Left ventricle myocardium superior (tissue), 1 donor: ENCODE data around the gene SLC25A34. TPM values are rescaled to one million over a fixed set of nuclear protein-coding genes. Genes with fewer than 3 reads are reported as not detected.

Experiments used
- ATAC-seq: fragments of 200-7000 bp; cut with Tn5 transposase; one replicate; pipeline ENCODE4 v1.9.1; 2020; ENCODE audit warnings: mild to moderate bottlenecking, moderate library complexity
- DNase-seq: peaks from one replicate; pipeline ENCODE4 v3.0.0-alpha.2; 2020
- intact Hi-C: fragments of 100-400 bp; cut with micrococcal nuclease; formaldehyde crosslinking; loops from one replicate; pipeline ENCODE4 v1.11.0; 2022
- total RNA-seq: library from RNA; stranded (reverse); fragmentation: NEBNext Ultra II Directional; extraction: Animal tissue kit (Norgen Biotek cat#: 25700); gene quantifications from one replicate; pipeline ENCODE4 v1.2.1, GENCODE V29; 2021
- donor health status: DM: no; HTN: yes; CAD: no; lungs with severe emphysema.

Gene SLC25A34
- total RNA-seq, 1 donor from 2014 or later, result 52.8 TPM

DNA sequence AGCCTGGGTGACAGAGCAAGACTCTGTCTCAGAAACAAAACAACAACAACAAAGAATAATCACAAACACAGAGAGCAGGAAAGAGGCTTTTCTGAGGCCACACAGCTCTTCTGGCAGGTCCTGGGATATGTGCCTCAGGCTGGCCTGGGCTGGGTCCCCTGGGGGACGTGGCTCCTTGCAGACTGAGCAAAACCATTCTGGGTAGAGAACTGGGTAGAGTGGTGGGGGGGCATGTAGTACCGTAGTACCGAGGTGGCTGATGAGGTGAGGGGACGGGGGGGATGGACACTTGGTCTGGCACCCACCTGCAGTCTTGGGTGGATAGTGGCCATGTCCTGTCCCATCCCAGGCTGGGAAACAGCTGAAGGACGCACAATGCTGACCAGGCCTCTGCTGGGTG, 12.2 kb downstream of the SLC25A34 start:
- no peak for ATAC-seq
- no peak for DNase-seq
- intact Hi-C loops, result no loop called here

DNA sequence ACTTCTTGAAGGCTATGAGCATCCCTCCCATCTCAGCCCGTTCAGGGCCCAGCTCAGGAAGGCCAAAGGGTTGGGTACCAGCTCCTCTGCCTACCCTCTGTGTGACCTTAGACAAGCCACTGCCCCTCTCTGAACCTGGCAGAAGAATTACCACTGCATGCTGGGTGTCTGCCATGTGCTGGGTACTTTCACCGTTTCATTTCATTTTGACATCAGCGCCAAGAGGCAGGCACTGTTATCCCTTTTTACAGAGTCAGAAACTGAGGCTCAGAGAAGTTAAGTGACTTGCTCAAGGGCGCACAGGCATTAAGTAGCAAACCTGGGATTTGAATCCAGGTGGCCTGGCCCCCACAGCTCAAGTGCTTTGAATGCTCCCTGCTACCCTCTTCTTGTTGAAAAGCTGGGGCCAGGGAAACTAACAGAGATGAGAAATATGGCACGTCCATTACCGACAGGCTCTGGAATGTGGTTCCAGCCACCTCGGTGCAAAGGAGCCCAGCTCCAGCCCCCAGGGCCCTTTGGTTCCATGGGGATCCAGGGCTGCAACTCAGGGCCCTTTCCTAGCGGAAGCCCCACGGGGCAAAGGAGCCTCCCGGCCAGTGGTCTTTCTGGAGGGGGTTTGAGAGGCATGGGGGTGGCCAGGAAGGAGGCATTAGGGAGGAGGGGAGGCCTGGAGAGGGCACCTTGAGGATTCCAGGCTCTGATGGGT, 12.8 kb downstream of the SLC25A34 start:
- no peak for DNase-seq
- ATAC-seq, result no peak
- intact Hi-C loops, result no loop called here

DNA sequence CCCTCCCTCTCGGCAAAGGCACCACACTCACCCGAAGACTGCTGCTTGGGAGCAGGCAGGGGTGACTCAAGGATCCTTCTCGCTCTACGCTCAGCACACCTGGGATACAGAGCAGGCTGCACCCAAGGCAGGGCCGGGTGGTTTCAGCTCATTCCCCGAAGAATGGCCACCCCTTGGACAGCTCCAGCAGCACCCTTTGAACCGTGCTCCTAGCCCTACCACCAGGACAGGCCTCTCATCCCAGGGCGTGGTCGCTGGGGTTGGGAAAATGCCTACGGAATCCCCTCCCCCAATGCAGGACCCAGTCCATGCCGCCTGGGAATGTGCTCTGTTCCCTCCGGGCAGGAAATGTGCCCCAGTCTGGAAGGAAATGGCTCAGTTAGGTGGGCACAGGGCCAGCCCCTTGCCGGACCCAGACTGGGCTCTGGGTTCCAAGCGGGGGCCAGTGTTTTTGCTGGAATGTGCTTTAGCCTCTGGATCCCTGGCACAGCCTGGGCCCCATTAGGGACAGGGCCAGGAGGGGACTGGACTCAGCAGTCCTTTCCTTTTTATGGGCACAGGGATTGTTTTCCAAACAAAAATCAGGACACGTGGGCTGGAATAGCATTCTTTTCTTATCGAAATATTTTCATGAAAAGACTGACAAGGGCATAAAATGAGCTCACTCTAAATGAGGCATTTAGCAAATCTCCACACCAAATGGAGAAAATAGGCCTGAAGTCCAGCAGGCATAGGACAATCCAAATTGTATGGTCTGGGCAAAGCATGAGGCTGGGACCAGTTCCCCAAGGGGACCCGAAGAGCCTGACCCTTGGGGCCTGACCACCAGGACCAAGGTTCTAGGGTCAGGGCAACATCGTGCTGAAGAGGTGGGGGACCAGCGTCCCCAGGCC, 13.6 kb downstream of the SLC25A34 start:
- ATAC-seq (peak; percentile 28), DNase-seq (no peak)
- intact Hi-C loops, result no loop called here

DNA sequence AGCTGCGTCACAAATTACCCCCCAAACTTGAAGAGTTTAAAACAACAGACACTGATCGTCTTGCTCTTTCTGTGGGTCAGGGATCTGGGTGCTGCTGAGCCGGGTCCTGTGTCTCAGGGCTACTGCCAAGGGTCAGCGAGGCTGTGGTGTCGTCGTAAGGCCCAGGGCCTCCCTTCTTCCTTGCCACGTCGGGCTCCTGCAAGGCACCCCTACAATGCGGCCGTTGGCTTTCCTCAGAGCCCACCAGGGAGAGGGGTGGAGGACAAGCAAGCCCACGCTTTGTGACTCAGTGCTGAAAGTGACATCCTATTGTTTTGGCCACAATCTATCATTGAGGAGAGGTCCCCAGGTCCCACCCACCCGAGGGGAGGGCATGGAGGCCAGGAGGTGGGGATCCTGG, 14.9 kb downstream of the SLC25A34 start:
- DNase-seq (no peak), ATAC-seq (no peak)
- intact Hi-C loops, result no loop called here

DNA sequence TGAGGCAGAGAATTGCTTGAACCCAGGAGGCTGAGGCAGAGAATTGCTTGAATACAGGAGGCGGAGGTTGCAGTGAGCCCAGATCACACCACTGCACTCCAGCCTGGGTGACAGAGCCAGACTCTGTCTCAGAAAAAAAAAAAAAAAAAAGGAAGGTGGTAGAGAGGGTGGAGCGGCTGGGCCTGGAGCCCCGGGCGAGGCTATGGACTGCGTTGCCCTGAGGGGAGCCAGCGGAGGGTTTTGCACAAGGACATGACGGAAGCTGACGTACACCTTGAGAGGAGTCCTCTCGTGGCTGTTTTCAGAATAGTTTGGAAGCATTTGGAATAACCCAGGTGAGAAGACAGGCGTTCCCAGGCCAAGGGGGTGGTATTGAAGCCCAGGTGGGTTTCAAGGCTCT, 15.7 kb downstream of the SLC25A34 start:
- DNase-seq, result no peak
- ATAC-seq, result no peak
- intact Hi-C loops, result no loop called here

DNA sequence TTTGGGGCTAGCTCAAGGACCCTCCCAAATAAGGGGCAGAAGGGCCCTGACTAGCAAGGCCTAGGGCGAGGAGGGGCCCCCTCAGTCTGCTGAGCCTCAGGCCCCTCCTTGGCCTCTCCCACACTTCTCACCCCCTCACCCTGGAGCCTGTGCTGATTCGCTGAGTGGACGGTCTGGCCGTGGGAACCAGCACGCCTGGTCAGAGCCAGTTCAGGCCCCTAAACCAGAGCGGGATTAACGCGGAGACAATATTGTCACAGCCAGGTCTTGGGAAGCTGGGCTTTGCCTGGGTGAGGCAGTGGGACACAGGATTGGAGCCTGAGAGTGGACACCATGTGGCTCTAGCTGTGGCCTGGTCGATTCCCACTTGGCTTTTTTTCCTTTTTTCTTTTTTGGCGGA, 17.7 kb downstream of the SLC25A34 start:
- intact Hi-C loops, result no loop called here
- no peak for ATAC-seq
- DNase-seq, result no peak

DNA sequence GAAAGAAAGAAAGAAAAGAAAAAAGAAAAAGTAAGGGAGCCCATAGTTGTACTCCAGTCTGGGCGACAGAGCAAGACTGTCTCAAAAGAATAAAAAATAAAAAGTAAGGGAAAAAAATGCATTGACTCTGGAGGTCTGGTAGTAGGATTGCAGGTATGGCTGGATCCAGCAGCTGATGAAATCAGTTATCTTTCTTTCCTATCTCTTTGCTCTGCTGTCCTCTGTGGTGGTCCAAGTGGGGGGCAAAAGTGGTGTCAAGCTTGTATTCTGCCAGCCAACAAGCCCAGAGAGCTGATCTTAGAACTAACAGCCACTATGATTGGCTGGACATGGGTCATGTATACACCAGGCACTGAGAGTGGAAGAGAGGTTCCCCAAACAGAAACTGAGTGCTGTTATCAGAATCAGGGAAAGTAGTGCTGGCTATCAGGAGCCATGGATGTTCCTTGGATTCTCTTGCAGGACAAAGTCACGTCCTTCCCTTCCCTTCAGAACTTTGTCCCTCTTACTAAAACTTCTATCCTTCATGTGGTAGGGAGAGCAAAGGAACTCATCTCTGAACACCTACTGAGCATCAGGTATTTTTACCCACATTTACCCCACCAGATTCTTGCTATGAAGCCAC, 19.1 kb downstream of the SLC25A34 start:
- ATAC-seq, result no peak
- intact Hi-C loops, result no loop called here
- DNase-seq, result no peak

DNA sequence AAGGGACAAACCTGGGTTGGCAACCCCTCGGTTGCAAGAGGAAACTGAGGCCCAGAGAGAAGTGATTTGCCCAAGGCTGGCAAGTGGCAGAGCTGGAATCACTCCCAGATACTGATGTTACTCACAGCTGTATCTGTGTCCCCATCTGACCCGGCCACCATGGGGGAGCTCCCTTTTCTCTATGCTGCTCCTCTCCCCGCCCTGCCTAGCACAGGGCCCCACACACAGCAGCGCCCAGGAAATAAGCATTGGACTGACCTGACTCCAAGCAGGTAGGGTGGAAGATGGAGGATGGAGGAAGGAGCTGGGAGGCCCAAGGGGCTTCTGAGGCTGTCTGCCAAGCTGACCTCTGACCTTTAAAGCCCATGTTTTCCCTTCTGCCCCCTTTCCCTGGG, 19.6 kb downstream of the SLC25A34 start:
- intact Hi-C loops, result no loop called here
- no peak for DNase-seq
- no peak for ATAC-seq

DNA sequence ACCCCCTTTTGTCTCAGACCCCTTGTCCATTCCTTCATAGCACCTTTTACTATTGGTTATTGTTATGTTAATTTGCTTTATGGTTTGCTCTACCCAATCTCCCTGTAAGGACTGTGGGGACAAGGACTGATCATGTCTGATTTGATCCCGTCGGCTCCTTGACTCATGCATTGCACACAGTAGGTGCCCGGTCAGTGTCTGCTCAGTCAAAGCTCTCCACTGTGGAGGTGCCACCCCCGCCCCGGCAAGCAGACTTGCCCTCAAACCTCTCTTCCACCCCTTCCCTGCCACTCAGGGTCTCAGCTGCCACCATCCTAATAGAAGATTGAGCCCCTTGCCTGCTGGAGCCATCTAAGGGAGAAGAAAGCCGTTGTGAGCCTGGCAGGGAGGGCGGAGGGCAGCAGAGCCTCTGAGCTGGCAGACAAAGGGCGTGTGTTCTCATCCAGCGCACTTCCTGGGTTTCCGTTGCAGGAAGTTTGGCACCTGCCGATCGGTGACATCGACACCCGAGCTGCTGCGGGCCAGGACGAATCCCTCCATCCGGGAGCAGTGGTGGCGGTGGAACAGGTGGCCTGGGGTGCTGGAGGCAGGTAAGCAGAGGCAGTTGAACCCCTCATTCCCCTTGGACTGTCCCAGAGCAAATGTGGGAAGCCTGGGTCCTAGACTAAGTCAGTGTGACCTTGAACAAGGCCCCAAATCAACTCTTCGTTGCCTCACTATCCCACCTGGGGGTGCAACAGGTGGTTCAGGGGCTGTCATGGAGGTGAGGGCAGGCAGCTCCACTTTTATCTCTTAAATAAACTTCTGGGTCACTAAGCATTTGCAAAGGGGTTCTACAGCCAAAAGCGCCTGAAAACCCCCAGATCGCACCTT, 20.3 kb downstream of the SLC25A34 start:
- no peak for DNase-seq
- no peak for ATAC-seq
- intact Hi-C loops, result no loop called here

DNA sequence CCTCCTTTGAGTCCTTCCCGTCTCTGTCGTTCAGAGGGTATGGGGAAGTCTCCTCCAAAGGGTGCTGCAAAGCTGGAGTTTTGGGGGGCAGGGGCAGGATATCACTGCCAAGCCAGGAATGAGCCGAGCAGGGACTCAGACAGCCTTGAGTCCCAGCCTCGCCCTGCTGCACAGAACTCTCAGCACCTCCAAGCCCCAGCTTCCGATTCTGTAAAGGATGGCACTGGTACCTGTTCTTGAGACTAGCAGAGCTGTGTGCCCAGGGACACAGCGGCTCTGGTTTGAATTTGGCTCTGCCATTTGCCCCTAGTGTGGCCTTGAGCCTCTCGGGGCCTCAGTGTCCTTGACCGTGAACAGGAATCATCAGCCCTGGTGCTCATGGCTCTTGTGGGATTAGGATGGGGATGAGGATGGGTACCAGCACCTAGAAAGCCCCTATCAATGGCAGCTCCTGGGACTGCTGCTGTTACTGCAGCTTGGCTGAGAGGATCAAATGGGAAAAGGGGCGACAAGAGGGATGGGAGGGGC, 21.0 kb downstream of the SLC25A34 start:
- DNase-seq, result no peak
- intact Hi-C loops, result no loop called here
- no peak for ATAC-seq

DNA sequence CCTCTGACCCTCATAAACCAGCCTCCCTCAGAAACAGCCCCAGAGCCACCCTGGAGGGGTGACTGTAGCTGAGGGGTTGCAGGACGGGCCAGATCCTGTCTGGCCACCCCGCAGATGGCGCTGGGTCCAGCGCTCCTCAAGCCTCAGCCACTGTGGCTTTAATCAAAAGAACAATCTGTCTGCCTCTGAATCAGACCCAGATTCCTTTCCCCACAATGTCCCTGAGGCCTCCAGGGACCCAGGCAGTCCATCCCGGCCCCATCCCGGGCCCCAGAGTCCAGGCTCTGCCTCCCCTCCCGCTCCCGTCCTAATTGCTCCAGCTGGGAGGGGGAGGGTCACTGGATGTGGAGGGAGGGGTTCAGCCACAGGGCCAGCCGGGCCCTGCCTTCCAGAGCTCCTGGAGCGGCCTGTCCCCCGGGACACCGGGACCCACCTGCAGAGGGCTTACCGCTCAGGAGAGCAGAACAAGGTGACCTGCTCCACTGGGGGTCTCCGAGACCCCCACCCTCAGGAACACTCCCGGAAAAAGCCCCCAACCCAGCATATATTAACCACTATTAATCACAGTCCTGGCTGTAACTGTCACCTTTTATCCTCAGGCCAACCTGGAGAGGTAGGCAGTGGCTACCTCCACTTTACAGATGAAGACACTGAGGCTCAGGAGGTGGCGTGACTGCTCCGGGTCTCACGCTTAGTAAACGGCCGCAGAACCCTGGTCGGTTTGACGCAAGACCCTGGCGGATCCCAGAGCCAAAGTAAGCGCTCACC, 21.7 kb downstream of the SLC25A34 start:
- no peak for DNase-seq
- intact Hi-C loops, result no loop called here
- peak; percentile 3 for ATAC-seq

DNA sequence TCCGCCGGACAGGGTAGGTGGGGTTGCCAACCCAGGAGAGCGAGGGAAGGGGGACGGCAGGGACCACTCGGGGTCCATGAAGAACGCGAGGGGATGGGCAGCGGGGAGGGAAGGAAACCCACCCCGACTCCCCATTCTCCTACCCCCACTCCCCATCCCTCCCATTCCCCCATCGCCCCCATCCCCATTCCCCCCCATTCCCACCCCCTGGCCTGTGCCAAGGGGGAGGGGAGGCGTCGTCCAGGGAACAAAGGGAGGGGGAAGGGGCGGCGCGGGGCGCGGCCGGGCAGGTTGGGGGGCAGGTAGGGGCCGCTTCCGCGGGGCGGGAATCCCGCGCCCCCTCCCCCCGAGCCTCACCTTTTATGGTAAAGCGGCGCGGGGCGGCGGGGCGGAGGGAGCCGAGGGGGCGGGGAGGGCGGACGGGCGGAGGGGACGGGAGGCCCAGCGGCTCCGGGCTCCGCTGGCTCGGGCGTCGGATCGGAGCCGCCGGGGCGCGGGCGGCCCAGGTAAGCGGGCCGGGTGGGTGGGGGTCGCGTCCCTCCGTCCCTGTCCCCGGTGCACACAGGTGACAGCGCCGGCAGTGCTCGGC, 22.4 kb downstream of the SLC25A34 start, which contains the start of gene FBLIM1:
Gene FBLIM1, plus strand, starts transcription at position 453 of the 589 bp plus-strand sequence. CDS start 6,189 bp downstream, outside the sequence.
- ATAC-seq (peak; percentile 42), DNase-seq (peak; percentile 73)
- intact Hi-C loops, result no loop called here

DNA sequence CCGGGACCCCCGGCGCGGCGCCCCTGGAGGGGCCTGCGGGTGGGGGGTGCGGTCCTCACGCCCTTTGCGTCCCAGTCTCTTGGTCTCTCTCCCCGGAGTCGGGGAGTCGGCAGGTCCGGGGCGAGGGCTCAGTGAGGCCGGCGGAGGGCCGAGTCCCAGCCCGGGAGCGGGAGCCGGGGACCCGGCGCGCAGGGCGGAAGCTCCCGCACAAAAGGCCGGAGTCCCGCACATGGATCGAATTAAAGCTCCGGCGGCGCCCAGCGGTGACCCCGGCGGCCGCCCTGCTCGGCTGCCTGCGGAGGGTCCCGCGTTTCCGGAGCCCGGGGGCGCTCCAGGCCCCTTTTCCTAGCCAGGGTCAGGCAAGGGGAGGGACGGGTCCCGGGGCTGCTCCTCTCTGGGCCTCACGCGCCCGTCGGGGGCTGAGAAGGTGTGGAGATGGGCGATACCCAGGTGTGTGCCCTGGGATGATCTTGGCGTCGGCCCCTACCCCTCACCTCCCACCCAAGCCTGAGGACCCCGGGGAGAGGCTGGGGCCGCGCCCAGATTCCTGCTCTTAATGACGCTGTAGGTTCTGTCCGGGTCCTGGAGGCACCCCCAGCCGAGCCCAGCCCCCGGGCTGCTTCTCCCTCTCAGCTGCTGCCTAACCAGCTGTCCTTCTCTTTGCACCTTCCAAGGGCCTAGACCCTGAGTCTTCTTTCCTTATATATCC, 23.0 kb downstream of the SLC25A34 start:
- intact Hi-C loops, result no loop called here
- DNase-seq, result no peak

DNA sequence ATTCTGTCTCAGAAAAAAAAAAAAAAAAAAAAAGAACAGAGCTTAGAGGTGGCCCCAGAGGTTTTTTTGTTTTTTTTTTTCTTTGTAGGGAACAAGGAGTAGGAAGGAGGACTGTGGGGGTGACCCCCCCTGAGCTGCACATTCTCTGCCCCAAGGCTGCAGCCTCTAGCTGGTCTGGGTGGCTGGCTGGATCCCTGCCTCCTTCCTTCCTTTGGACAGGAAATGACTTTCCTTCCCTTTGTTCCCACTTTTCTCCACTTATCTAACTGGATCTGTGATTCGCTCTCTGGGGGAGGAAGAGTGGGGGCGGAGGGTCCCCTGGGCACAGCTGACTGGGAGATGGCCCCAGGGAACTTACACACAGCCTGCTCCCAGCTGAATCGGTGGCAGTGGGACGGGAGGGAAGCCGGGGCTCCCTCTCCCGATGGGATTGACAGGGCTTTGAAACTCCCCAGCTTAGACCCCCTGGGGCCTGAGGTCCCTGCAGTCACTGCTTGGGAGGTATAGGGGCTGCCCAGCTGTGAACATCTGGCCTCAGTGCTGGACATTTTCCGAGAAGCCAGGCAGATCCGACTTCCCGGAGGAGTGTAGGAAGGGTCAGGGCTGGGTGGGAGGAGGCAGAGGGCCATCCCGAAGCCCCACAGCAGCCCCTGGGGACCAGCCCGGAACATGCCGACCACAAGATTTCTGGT, 24.6 kb downstream of the SLC25A34 start:
- DNase-seq (peak; percentile 72), ATAC-seq (peak; percentile 34)
- intact Hi-C loops, result no loop called here

More for the DNA sequence above, 23.0 kb downstream of the SLC25A34 start:
- peak; percentile 8 for ATAC-seq

DNA sequence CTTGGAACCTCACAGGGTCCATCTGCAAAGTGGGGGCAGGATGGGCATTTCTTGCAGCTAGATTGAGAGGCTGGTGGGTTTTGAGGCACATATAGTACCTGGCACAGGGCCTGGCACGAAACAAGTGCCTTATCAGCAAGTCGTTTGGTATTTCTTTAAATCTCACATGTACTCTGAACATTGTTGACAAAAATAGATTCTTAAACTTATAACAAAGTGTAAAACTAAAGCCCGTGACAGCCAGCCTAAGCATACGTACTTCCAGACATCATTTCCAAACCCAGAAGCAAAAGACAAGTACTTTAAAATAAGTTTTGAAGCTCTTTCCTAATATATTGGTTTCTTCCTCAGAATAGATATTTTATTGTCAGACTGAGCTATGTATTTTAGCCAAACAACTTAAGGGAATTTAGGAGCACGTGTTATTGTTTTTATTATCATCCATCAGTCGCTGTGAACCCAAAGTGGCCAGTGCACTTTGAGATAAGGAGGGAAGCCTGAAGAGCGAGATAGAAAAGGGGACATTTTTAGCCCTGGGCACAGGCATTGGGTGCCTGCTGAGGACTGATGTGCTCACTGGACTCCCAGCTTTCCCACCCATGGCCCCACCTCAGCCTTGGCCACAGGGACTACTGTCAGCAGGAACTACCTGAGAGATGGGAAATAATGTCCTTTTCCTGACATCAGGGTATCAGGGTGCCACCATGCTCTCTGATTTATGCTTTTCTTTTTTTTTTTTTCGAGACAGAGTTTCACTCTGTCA, 25.5 kb downstream of the SLC25A34 start:
- DNase-seq, result peak; percentile 69
- intact Hi-C loops, result no loop called here

DNA sequence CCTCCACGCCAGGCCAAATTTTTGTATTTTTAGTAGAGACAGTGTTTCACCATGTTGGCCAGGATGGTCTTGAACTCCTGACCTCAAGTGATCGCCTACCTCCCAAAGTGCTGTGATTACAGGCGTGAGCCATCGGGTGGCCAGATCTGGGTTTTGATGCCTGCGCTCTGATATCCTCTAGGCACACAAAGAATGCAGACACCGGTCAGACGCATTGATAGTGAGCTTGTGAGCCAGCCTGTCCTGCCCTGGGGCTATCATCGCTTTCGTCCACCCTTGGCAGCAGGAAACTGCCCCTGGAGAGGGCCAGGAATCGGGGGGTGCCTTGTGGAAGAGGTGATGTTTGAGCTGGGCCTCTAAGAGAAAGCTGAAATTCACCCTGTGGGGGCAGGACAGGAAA, 26.5 kb downstream of the SLC25A34 start:
- DNase-seq, result no peak
- intact Hi-C loops, result no loop called here

More for the DNA sequence above, 25.5 kb downstream of the SLC25A34 start:
- ATAC-seq, result peak; percentile 66

More for the DNA sequence above, 26.5 kb downstream of the SLC25A34 start:
- no peak for ATAC-seq
